Osteocyte (in vitro differentiated cells): ENCODE data around the gene CLPSL1. TPM values are rescaled to one million over a fixed set of nuclear protein-coding genes. Genes with fewer than 3 reads are reported as not detected.

Source experiments
- DNase-seq: peaks from one replicate; pipeline ENCODE4 v3.0.0; 2021; ENCODE audit warnings: mixed read lengths; ENCODE audit not compliant: unreplicated experiment; ENCODE audit errors: extremely low spot score
- H3K27ac Mint-ChIP-seq: one replicate; pipeline ENCODE4 v1.8.0; 2021; ENCODE audit warnings: mild to moderate bottlenecking, mixed read lengths; ENCODE audit not compliant: unreplicated experiment
- H3K27me3 Mint-ChIP-seq: one replicate; pipeline ENCODE4 v1.8.0; 2021; ENCODE audit warnings: mixed read lengths; ENCODE audit not compliant: unreplicated experiment
- H3K36me3 Mint-ChIP-seq: one replicate; pipeline ENCODE4 v1.8.0; 2021; ENCODE audit warnings: mixed read lengths; ENCODE audit not compliant: unreplicated experiment
- H3K4me1 Mint-ChIP-seq: one replicate; pipeline ENCODE4 v1.8.0; 2021; ENCODE audit warnings: mixed read lengths; ENCODE audit not compliant: unreplicated experiment
- H3K4me3 Mint-ChIP-seq: one replicate; pipeline ENCODE4 v1.8.0; 2021; ENCODE audit warnings: mild to moderate bottlenecking, moderate library complexity, mixed read lengths; ENCODE audit not compliant: unreplicated experiment
- H3K9me3 Mint-ChIP-seq: one replicate; pipeline ENCODE4 v1.8.0; 2021; ENCODE audit warnings: mixed read lengths; ENCODE audit not compliant: unreplicated experiment
- total RNA-seq: library from RNA; stranded (reverse); gene quantifications from 2 replicates; pipeline ENCODE4 v1.2.1, GENCODE V29; 2021
- TF ChIP-seq, protein P1 (sequence below): fragments of 200-600 bp; sonication (generic); IDR thresholded peaks from 2 replicates; pipeline ENCODE4 v1.5.0; 2021; ENCODE audit warnings: antibody characterized with exemption, mild to moderate bottlenecking, moderate library complexity

Gene CLPSL1
- total RNA-seq, 1 donor from 2014 or later, result not detected

DNA sequence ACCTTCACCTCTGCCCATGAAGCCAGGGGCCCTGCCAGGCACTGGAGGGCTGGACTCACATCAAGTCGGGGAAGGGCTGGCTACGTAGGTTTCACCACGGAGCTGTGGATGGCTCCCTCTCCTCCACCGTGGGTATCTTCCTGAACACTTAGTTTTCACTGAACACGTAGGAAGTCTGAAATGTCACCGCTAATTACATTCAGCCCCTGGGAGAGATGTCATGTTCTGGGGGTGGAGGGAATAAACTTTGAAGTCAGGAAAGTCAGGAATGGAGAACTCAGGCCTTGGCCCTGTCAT is 30.8 kb downstream of the CLPSL1 start:
- peaks cover 2% of the 10 kb centered on the region for H3K4me1 Mint-ChIP-seq
- no peaks in the 10 kb centered on the region for H3K27me3 Mint-ChIP-seq
- no peak overlapping the region for H3K27ac Mint-ChIP-seq

DNA sequence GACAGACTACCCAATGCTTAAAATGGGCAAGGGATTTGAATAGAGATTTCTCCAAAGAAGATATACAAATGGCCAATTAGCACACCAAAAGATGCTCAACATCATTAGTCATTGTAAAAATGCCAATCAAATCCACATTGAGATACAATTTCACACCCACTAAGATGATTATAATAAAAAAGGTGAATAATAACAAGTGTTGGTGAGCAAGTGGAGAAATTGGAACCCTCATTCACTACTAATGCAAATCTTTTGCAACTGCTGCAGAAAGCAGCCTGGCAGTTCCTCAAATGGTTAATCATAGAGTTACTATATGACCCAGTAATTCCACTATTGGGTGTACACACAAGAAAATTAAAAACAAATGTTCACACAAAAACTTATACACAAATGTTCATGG is 36.7 kb downstream of the CLPSL1 start:
- no peak overlapping the region for H3K4me3 Mint-ChIP-seq
- TF ChIP-seq, protein P1, sequence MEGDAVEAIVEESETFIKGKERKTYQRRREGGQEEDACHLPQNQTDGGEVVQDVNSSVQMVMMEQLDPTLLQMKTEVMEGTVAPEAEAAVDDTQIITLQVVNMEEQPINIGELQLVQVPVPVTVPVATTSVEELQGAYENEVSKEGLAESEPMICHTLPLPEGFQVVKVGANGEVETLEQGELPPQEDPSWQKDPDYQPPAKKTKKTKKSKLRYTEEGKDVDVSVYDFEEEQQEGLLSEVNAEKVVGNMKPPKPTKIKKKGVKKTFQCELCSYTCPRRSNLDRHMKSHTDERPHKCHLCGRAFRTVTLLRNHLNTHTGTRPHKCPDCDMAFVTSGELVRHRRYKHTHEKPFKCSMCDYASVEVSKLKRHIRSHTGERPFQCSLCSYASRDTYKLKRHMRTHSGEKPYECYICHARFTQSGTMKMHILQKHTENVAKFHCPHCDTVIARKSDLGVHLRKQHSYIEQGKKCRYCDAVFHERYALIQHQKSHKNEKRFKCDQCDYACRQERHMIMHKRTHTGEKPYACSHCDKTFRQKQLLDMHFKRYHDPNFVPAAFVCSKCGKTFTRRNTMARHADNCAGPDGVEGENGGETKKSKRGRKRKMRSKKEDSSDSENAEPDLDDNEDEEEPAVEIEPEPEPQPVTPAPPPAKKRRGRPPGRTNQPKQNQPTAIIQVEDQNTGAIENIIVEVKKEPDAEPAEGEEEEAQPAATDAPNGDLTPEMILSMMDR, result no peak
- H3K9me3 Mint-ChIP-seq, result no peaks in the 10 kb centered on the region

More for the DNA sequence above, 30.8 kb downstream of the CLPSL1 start:
- DNase-seq, result no peak
- Mint-ChIP-seq H3K4me3 (no peak overlapping the region), H3K36me3 (no peaks in the 10 kb centered on the region), H3K9me3 (no peaks in the 10 kb centered on the region)
- TF ChIP-seq, protein P1, result no peak

DNA sequence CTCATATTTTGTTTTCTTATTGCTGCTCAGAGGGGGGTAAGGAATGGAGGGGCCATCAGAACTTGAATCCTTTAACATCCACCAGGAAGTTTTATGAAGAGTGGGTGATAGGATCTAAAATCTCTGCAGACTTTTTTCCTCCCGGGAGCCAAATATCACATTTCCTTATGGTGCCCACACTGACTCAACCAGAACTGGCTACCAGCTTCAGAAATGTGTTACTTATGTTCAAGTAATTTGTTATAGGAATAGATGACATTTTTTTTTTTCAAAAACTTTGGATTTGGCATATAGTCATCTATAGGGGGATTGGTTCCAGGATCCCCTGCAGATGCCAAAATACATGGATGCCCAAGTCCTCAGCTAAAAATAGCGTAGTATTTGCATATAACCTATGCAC is 42.8 kb downstream of the CLPSL1 start:
- Mint-ChIP-seq H3K27ac (no peak overlapping the region), H3K4me3 (no peak overlapping the region), H3K27me3 (peaks cover 3% of the 10 kb centered on the region), H3K36me3 (no peaks in the 10 kb centered on the region), H3K4me1 (no peaks in the 10 kb centered on the region), H3K9me3 (no peaks in the 10 kb centered on the region)
- TF ChIP-seq, protein P1, result no peak
- DNase-seq, result no peak

More for the DNA sequence above, 36.7 kb downstream of the CLPSL1 start:
- H3K27me3 Mint-ChIP-seq, result no peaks in the 10 kb centered on the region
- no peaks in the 10 kb centered on the region for H3K36me3 Mint-ChIP-seq
- H3K27ac Mint-ChIP-seq, result no peak overlapping the region
- H3K4me1 Mint-ChIP-seq, result no peaks in the 10 kb centered on the region
- no peak for DNase-seq

GRCh38 chr6:35824552-35825192 is 43.9 kb downstream of the CLPSL1 start:
- TF ChIP-seq, protein P1, result no peak
- Mint-ChIP-seq H3K27me3 (peaks cover 3% of the 10 kb centered on the region), H3K9me3 (no peaks in the 10 kb centered on the region), H3K4me1 (no peaks in the 10 kb centered on the region), H3K4me3 (no peak overlapping the region), H3K27ac (no peak overlapping the region), H3K36me3 (no peaks in the 10 kb centered on the region)
- no peak for DNase-seq

- DNase-seq, result no peak
- TF ChIP-seq, protein P1, result no peak
- Mint-ChIP-seq H3K4me3 (no peak overlapping the region), H3K9me3 (no peaks in the 10 kb centered on the region), H3K36me3 (peaks cover 11% of the 10 kb centered on the region), H3K27ac (no peak overlapping the region), H3K27me3 (peaks cover 3% of the 10 kb centered on the region), H3K4me1 (no peaks in the 10 kb centered on the region)
Measured at GRCh38 chr6:35829306-35829705, 48.5 kb downstream of the CLPSL1 start.
